Glutamatergic neuron (in vitro differentiated cells): ENCODE results near the gene DLG1. TPM values are rescaled to one million over a fixed set of nuclear protein-coding genes. Genes with fewer than 3 reads are reported as not detected.

Experiments
- DNase-seq: peaks from one replicate; pipeline ENCODE4 v3.0.0; 2022
- H3K27ac Mint-ChIP-seq: one replicate; pipeline ENCODE4 v1.8.0; 2020; ENCODE audit warnings: mild to moderate bottlenecking, mixed read lengths, inconsistent platforms; ENCODE audit not compliant: unreplicated experiment
- H3K27me3 Mint-ChIP-seq: one replicate; pipeline ENCODE4 v1.8.0; 2020; ENCODE audit warnings: mild to moderate bottlenecking, moderate library complexity, mixed read lengths, inconsistent platforms; ENCODE audit not compliant: unreplicated experiment
- H3K36me3 Mint-ChIP-seq: one replicate; pipeline ENCODE4 v1.8.0; 2020; ENCODE audit warnings: mild to moderate bottlenecking, mixed read lengths, inconsistent platforms; ENCODE audit not compliant: unreplicated experiment
- H3K4me1 Mint-ChIP-seq: one replicate; pipeline ENCODE4 v1.8.0; 2020; ENCODE audit warnings: mild to moderate bottlenecking, low read depth, mixed read lengths, inconsistent platforms; ENCODE audit not compliant: unreplicated experiment
- H3K4me3 Mint-ChIP-seq: one replicate; pipeline ENCODE4 v1.8.0; 2020; ENCODE audit warnings: mild to moderate bottlenecking, mixed read lengths, inconsistent platforms; ENCODE audit not compliant: unreplicated experiment
- H3K9me3 Mint-ChIP-seq: one replicate; pipeline ENCODE4 v1.8.0; 2020; ENCODE audit warnings: mild to moderate bottlenecking, moderate library complexity, mixed read lengths, inconsistent platforms; ENCODE audit not compliant: unreplicated experiment
- total RNA-seq: library from RNA; stranded (reverse); fragmentation: NEBNext Ultra II Directional; extraction: Animal tissue kit (Norgen Biotek cat#: 25700); gene quantifications from one replicate; pipeline ENCODE4 v1.2.1, GENCODE V29; 2021; ENCODE audit not compliant: unreplicated experiment
- TF ChIP-seq, protein P1 (sequence below): fragments of 200-600 bp; sonication (generic); IDR thresholded peaks from one replicate; pipeline ENCODE4 v1.5.0; 2021; ENCODE audit not compliant: partially characterized antibody, unreplicated experiment

The DLG1 gene
- total RNA-seq, 1 donor from 2014 or later, result 66.0 TPM

- Mint-ChIP-seq H3K36me3 (peaks cover 26% of the 10 kb centered on the region), H3K27ac (no peak overlapping the region), H3K4me1 (peaks cover 6% of the 10 kb centered on the region), H3K4me3 (no peak overlapping the region), H3K27me3 (peaks cover 2% of the 10 kb centered on the region), H3K9me3 (peaks cover 13% of the 10 kb centered on the region)
- TF ChIP-seq, protein P1, sequence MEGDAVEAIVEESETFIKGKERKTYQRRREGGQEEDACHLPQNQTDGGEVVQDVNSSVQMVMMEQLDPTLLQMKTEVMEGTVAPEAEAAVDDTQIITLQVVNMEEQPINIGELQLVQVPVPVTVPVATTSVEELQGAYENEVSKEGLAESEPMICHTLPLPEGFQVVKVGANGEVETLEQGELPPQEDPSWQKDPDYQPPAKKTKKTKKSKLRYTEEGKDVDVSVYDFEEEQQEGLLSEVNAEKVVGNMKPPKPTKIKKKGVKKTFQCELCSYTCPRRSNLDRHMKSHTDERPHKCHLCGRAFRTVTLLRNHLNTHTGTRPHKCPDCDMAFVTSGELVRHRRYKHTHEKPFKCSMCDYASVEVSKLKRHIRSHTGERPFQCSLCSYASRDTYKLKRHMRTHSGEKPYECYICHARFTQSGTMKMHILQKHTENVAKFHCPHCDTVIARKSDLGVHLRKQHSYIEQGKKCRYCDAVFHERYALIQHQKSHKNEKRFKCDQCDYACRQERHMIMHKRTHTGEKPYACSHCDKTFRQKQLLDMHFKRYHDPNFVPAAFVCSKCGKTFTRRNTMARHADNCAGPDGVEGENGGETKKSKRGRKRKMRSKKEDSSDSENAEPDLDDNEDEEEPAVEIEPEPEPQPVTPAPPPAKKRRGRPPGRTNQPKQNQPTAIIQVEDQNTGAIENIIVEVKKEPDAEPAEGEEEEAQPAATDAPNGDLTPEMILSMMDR, result no peak
- DNase-seq, result no peak
Measured at GRCh38 chr3:197237897-197238296, 60.5 kb downstream of the DLG1 start.

DNA sequence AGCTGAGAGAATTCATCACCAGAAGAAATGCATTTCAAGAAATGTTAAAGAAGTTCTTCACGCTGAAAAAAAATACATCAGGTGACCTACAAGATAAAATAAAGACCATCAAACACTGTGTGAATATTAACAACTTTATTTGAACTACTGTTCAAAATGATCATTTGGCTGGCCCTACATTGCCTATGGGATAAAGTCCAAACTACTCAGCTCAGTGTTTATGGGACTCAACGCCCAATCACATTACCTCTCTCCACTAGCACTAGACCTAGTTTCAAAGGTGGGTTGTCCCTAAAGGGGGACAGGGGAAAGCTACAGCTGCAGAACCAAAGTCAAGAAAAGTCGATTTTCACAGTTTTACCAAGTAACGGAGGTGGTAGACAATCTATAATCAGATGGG lies 62.0 kb downstream of the DLG1 start:
- Mint-ChIP-seq H3K27me3 (peaks cover 2% of the 10 kb centered on the region), H3K4me3 (no peak overlapping the region)

DNA sequence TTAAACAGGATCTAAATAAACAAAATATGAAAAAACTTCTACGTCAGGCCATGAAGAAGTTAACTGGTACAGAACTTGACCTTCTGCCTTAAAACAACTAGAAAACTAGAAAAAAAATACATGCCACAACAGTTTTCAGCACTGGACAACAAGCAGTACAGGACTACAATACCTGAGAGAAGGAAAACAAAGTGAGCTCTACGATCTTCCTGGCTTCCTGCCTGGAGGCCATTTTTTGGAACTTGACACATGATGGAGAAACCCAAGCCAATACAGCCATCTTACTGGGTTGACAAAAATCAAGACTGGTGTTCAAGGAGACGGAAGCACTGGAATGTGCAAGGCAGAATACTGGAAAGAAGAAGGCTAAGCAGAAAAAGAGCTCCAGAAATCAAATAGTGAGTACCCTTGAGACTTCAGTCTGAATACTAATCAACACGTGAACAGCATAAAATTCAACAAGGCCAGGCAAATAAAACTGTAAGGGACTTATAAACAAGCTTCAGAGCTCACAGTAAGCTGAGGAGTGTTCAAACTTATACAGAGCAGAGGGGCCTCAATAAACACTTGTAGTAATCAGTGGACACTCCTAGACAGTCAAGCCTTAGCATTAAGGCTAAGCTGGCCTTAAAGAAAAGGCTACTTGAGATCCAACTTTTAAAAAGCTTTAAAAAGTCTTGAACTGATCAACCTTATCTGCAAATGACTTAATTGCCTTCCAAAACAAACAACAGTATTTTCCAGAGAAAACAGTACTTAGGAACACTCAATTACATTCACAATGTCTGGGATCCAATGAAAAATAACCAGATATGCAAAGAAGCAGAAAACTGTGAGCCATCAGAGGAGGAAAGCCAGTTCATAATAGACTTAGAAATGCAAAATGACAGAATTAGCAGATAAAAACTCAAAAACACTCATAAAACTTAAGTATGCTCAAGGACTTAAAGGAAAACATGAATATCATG lies 63.2 kb downstream of the DLG1 start:
- Mint-ChIP-seq H3K27ac (no peak overlapping the region), H3K4me1 (peaks cover 8% of the 10 kb centered on the region), H3K4me3 (no peak overlapping the region), H3K27me3 (peaks cover 2% of the 10 kb centered on the region), H3K9me3 (peaks cover 4% of the 10 kb centered on the region), H3K36me3 (peaks cover 5% of the 10 kb centered on the region)
- DNase-seq, result no peak
- TF ChIP-seq, protein P1, result no peak

More for the DNA sequence above, 62.0 kb downstream of the DLG1 start:
- no peak for DNase-seq
- Mint-ChIP-seq H3K4me1 (peaks cover 6% of the 10 kb centered on the region), H3K27ac (no peak overlapping the region), H3K36me3 (peaks cover 14% of the 10 kb centered on the region), H3K9me3 (peaks cover 8% of the 10 kb centered on the region)
- TF ChIP-seq, protein P1, result no peak

DNA sequence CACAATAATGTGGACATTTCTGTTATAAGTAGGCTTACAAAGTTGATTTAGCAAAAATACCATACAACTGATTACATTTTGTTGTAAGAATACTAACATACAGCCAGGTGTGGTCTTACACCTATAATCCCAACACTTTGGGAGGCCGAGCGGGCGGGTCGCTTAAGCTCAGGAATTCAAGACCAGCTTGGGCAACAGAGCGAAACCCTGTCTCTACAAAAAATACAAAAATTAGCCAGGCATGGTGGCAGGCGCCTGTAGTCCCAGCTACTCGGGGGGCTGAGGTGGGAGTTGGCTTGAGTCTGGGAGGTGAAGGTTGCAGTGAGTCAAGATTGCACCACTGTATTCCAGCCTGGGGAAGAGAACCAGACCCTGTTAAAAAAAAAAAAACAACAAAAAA lies 67.1 kb downstream of the DLG1 start:
- H3K27ac Mint-ChIP-seq, result no peak overlapping the region
- TF ChIP-seq, protein P1, result no peak
- no peak for DNase-seq

DNA sequence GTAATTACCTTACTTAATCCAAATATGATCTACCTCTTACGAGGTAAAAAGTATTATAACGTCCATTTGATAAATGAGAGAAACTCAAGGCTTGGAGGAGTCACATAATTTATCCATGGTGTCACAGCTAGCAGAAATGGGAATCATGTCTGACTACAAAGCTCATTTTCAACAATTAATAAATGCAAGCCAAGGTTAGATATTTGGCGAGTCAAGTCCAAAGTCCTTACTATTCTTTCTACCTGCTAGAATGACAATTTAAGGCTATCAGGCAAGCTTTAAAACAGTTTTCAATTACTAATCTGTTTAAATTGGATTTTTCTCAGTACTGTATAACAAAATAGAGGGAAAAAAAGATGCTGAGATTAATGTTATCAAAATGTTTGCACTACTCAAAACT lies 68.6 kb downstream of the DLG1 start:
- H3K9me3 Mint-ChIP-seq, result no peaks in the 10 kb centered on the region
- DNase-seq, result no peak
- H3K36me3 Mint-ChIP-seq, result no peaks in the 10 kb centered on the region
- TF ChIP-seq, protein P1, result no peak
- no peak overlapping the region for H3K4me3 Mint-ChIP-seq
- H3K4me1 Mint-ChIP-seq, result peaks cover 21% of the 10 kb centered on the region
- no peaks in the 10 kb centered on the region for H3K27me3 Mint-ChIP-seq
- H3K27ac Mint-ChIP-seq, result no peak overlapping the region

More for the DNA sequence above, 67.1 kb downstream of the DLG1 start:
- Mint-ChIP-seq H3K9me3 (peaks cover 3% of the 10 kb centered on the region), H3K4me3 (no peak overlapping the region), H3K36me3 (no peaks in the 10 kb centered on the region), H3K4me1 (peaks cover 13% of the 10 kb centered on the region), H3K27me3 (no peaks in the 10 kb centered on the region)
